Stimulated activated CD4-positive, alpha-beta T cell treated with anti-CD3 and anti-CD28 coated beads, Interleukin-4, amount 100 ng/mL, for 1 hour (primary cell): ENCODE data around the gene TAS2R43.
"Not testable (repeated sequence)": the region's sequence is repeated elsewhere in the genome, so short reads cannot be mapped to it uniquely, and the experiment has no call there.

Source experiments
- DNase-seq: peaks from one replicate; pipeline ENCODE4 v3.0.0-alpha.2; 2020

The TAS2R43 gene

GRCh38 chr12:11059041-11059440 lies 33.1 kb downstream of the TAS2R43 start:
- DNase-seq = no peak

GRCh38 chr12:11055306-11055705 lies 36.8 kb downstream of the TAS2R43 start:
- DNase-seq = no peak

GRCh38 chr12:11049806-11050531 lies 42.1 kb downstream of the TAS2R43 start:
- DNase-seq = not testable (repeated sequence)

GRCh38 chr12:11041366-11041765 lies 50.7 kb downstream of the TAS2R43 start:
- DNase-seq = not testable (repeated sequence)
